Measurements from ENCODE around the gene GPHN. TPM values are rescaled to one million over a fixed set of nuclear protein-coding genes. Genes with fewer than 3 reads are reported as not detected.

GPHN gene
- total and polyA plus RNA-seq, 2 of the 4 experiments (the other 2 are of a cell fraction) = 8.0 to 8.1 TPM

- Histone ChIP-seq H2AK5ac (ENCODE audit: low read depth, low read length) (no peak overlapping the region), H3K18ac (ENCODE audit: low read depth, low read length) (no peak overlapping the region), H2AK9ac (replicated peaks; ENCODE audit: low read depth, low read length, poor library complexity) (no peak overlapping the region), H3K4me2 (ENCODE audit: low read depth, low read length) (no peak overlapping the region), H4K8ac (ENCODE audit: low read depth in 2 of 2, low read length in 2 of 2) (no peak overlapping the region), H2BK15ac (ENCODE audit: low read depth, low read length) (no peak overlapping the region), H3K4me1 (ENCODE audit: control insufficient read depth, insufficient read depth, low read length) (peaks cover 4% of the 10 kb centered on the region), H4K5ac (ENCODE audit: low read depth, low read length) (no peak overlapping the region; the same call in 1 of the 2 replicates), H3K14ac (replicated peaks; ENCODE audit: low read depth, low read length) (no peak overlapping the region), H3K9me3 (ENCODE audit: control insufficient read depth, insufficient read depth, low read length) (no peaks in the 10 kb centered on the region), H3K36me3 (ENCODE audit: control insufficient read depth, insufficient read depth, low read length) (no peaks in the 10 kb centered on the region), H2AFZ (replicated peaks; ENCODE audit: low read length, poor library complexity) (no peak overlapping the region), H3K27me3 (ENCODE audit: control insufficient read depth, insufficient read depth, low read length) (no peaks in the 10 kb centered on the region), H3K23ac (ENCODE audit: low read depth, low read length) (no peak overlapping the region), H4K20me1 (ENCODE audit: insufficient read depth, low read length) (no peaks in the 10 kb centered on the region), H2BK5ac (ENCODE audit: low read depth, low read length, poor library complexity, severe bottlenecking) (no peak overlapping the region), H3K4me3 (ENCODE audit: insufficient read depth, low read depth, low read length) (no peak overlapping the region), H3K9me1 (ENCODE audit: insufficient read depth, low read length) (0 out of 2 replicates have a peak, but pooled peaks cover 2% of the 10 kb centered on the region), H3K9ac (ENCODE audit: low read depth, low read length) (no peak overlapping the region), H2BK20ac (ENCODE audit: low read depth, low read length) (no peak overlapping the region), H3K4ac (ENCODE audit: low read depth, low read length) (no peak overlapping the region), H3K79me1 (ENCODE audit: low read depth in 1 of 2, low read length in 2 of 2) (no peaks in the 10 kb centered on the region), H3K27ac (ENCODE audit: insufficient read depth, low read length) (no peak overlapping the region), H3K56ac (ENCODE audit: extremely low read depth, insufficient read depth, low read length) (no peak overlapping the region), H2BK120ac (ENCODE audit: low read depth, low read length) (no peak overlapping the region), H4K91ac (ENCODE audit: insufficient read depth, low read depth, low read length) (no peak overlapping the region)
- TF ChIP-seq BHLHE40 (IDR thresholded peaks at IDR 0.05; ENCODE audit: low read depth, low read length) = peak; percentile 70; the same call in 1 of the 2 replicates
- no peak for TF ChIP-seq CHD1 (IDR thresholded peaks at IDR 0.05; ENCODE audit: low read depth, low read length)
- in situ Hi-C loops (cut with MboI; ENCODE audit: low sequenced_read_pairs) (no loop called here), intact Hi-C loops (cut with micrococcal nuclease) (no loop called here), dilution Hi-C loops (cut with HindIII; ENCODE audit: low sequenced_read_pairs, unreplicated experiment) (no loop called here)
- BruUV-seq (replicated peaks) = no TSS peak
- ChIA-PET POLR2A (ENCODE audit: unreplicated experiment) (no interaction called here), CTCF (no interaction called here)
- ATAC-seq (ENCODE audit: low read depth) = peak; percentile 62
- WGBS, 2 experiments (ENCODE audit: extremely low coverage in 2 of 2, insufficient read length in 1 of 2) = no CpG with 5 or more reads among the region's 1 CpG
- DNase-seq = peak; percentile 39
Observed at GRCh38 chr14:67170660-67171059, 662.7 kb downstream of the GPHN start.
